NCI-H748 (cell line): Measurements from ENCODE around the gene DGKA.

ENCODE experiments used
- DNase-seq: peaks from one replicate; lab custom pipeline; 2025; ENCODE audit not compliant: unreplicated experiment; lab: John Stamatoyannopoulos, UW

DGKA gene

GRCh38 chr12:55931317-55931779, 386 bp downstream of the DGKA start:
- no peak for DNase-seq

- peak; percentile 55 for DNase-seq
These were observed 1.0 kb downstream of the DGKA start for GRCh38 chr12:55931780-55932550.

GRCh38 chr12:55932551-55932910, 1.6 kb downstream of the DGKA start:
- DNase-seq, result peak; percentile 38

- DNase-seq, result no peak
These were observed 2.3 kb downstream of the DGKA start for GRCh38 chr12:55933169-55933798.

- DNase-seq, result no peak
These were observed 3.1 kb downstream of the DGKA start for GRCh38 chr12:55933799-55934742.

- no peak for DNase-seq
These were observed 3.8 kb downstream of the DGKA start for GRCh38 chr12:55934773-55935172.

GRCh38 chr12:55935738-55936151, 4.8 kb downstream of the DGKA start:
- no peak for DNase-seq

- DNase-seq, result no peak
These were observed 7.0 kb downstream of the DGKA start for GRCh38 chr12:55937981-55938380.

GRCh38 chr12:55938826-55939501, 8.0 kb downstream of the DGKA start:
- DNase-seq, result no peak

- peak; percentile 82 for DNase-seq
These were observed 9.2 kb downstream of the DGKA start for GRCh38 chr12:55940065-55940732.

GRCh38 chr12:55942055-55942454, 11.1 kb downstream of the DGKA start:
- no peak for DNase-seq

GRCh38 chr12:55942577-55943136, 11.7 kb downstream of the DGKA start:
- no peak for DNase-seq

GRCh38 chr12:55946553-55946952, 15.6 kb downstream of the DGKA start:
- DNase-seq, result no peak

GRCh38 chr12:55955344-55955743, 24.4 kb downstream of the DGKA start:
- no peak for DNase-seq

- DNase-seq, result no peak
These were observed 25.0 kb downstream of the DGKA start for GRCh38 chr12:55955800-55956508.

- no peak for DNase-seq
These were observed 26.3 kb downstream of the DGKA start for GRCh38 chr12:55957106-55957859.

- DNase-seq, result no peak
These were observed 32.8 kb downstream of the DGKA start for GRCh38 chr12:55963760-55964159.

- DNase-seq, result no peak
These were observed 34.3 kb downstream of the DGKA start for GRCh38 chr12:55965240-55965639.

- DNase-seq, result no peak
These were observed 35.0 kb downstream of the DGKA start, which contains the start of gene PMEL for GRCh38 chr12:55965941-55966407. Gene PMEL, minus strand, starts transcription at chr12:55966042. Its CDS starts 31 bp downstream, at chr12:55966011.
